Measurements from ENCODE around the gene AJAP1.

Gene AJAP1

GRCh38 chr1:4690951-4691675 is 36.7 kb downstream of the AJAP1 start:
- no peak for TF ChIP-seq CTCF (IDR thresholded peaks at IDR 0.05; ENCODE audit: control extremely low read depth, extremely low read depth, low read depth, missing control alignments)
- no peak for DNase-seq (ENCODE audit: extremely low spot score)
- ChIA-PET CTCF (no interaction called here), POLR2A (no interaction called here)

GRCh38 chr1:4691766-4692405 is 37.5 kb downstream of the AJAP1 start:
- CTCF ChIA-PET: no interaction called here
- POLR2A ChIA-PET: no interaction called here
- no peak for DNase-seq (ENCODE audit: extremely low spot score)
- TF ChIP-seq CTCF (IDR thresholded peaks at IDR 0.05; ENCODE audit: control extremely low read depth, extremely low read depth, low read depth, missing control alignments): no peak

- no peak for TF ChIP-seq CTCF (IDR thresholded peaks at IDR 0.05; ENCODE audit: control extremely low read depth, extremely low read depth, low read depth, missing control alignments)
- POLR2A ChIA-PET: no interaction called here
These were observed 38.0 kb downstream of the AJAP1 start for GRCh38 chr1:4692437-4692836.

GRCh38 chr1:4693331-4693730 is 38.9 kb downstream of the AJAP1 start:
- DNase-seq (ENCODE audit: extremely low spot score): no peak
- POLR2A ChIA-PET: no interaction called here

More at GRCh38 chr1:4692437-4692836, 38.0 kb downstream of the AJAP1 start:
- DNase-seq (ENCODE audit: extremely low spot score): no peak
- CTCF ChIA-PET: no interaction called here

GRCh38 chr1:4693891-4694290 is 39.5 kb downstream of the AJAP1 start:
- TF ChIP-seq CTCF (IDR thresholded peaks at IDR 0.05; ENCODE audit: control extremely low read depth, extremely low read depth, low read depth, missing control alignments): no peak
- DNase-seq (ENCODE audit: extremely low spot score): no peak
- POLR2A ChIA-PET: no interaction called here
- CTCF ChIA-PET: no interaction called here

More at GRCh38 chr1:4693331-4693730, 38.9 kb downstream of the AJAP1 start:
- CTCF ChIA-PET: no interaction called here
- TF ChIP-seq CTCF (IDR thresholded peaks at IDR 0.05; ENCODE audit: control extremely low read depth, extremely low read depth, low read depth, missing control alignments): no peak

GRCh38 chr1:4694492-4694891 is 40.1 kb downstream of the AJAP1 start:
- no peak for TF ChIP-seq CTCF (IDR thresholded peaks at IDR 0.05; ENCODE audit: control extremely low read depth, extremely low read depth, low read depth, missing control alignments)
- POLR2A ChIA-PET: no interaction called here
- CTCF ChIA-PET: no interaction called here
- DNase-seq (ENCODE audit: extremely low spot score): no peak

Data from GM10248 (cell line).